ENCODE results near the gene LRRC40. TPM values are rescaled to one million over a fixed set of nuclear protein-coding genes. Genes with fewer than 3 reads are reported as not detected.
A peak's percentile ranks its signal among the peaks of the same experiment; 100 is the strongest.
"Not testable (repeated sequence)": the region's sequence is repeated elsewhere in the genome, so short reads cannot be mapped to it uniquely, and the experiment has no call there.

The LRRC40 gene
- total and polyA plus RNA-seq, 3 donors from 2014 or later = 10.1 to 22.1 (median 18.2) TPM

GRCh38 chr1:70211541-70211940 lies 6.2 kb upstream of the LRRC40 start:
- TF ChIP-seq CTCF (IDR thresholded peaks at IDR 0.05) = no peak
- no peak for TF ChIP-seq POLR2A (IDR thresholded peaks at IDR 0.05)
- Histone ChIP-seq H3K9me3 (no peaks in the 10 kb centered on the region), H3K27ac (no peak overlapping the region), H3K4me3 (no peak overlapping the region), H3K36me3 (ENCODE audit: low read depth, missing control alignments) (no peaks in the 10 kb centered on the region), H3K4me1 (peaks cover 18% of the 10 kb centered on the region), H3K27me3 (no peaks in the 10 kb centered on the region)
- no peak for DNase-seq
- intact Hi-C loops (cut with DNase I; ENCODE audit: low total_unique reads) = no loop called here

- TF ChIP-seq POLR2A (IDR thresholded peaks at IDR 0.05) = no peak
- no peak for TF ChIP-seq CTCF (IDR thresholded peaks at IDR 0.05)
- no peaks in the 10 kb centered on the region for H3K36me3 ChIP-seq (ENCODE audit: low read depth, missing control alignments)
- WGBS, 2 donors = 59 to 63% methylated on average over 1 of the region's 1 CpG
- intact Hi-C loops (cut with DNase I; ENCODE audit: low total_unique reads) = no loop called here
- peaks cover 18% of the 10 kb centered on the region for H3K4me1 ChIP-seq
- peak overlapping the region in 1 of 2 donors; percentile 24 for H3K27ac ChIP-seq
- DNase-seq = no peak
- H3K27me3 ChIP-seq = no peaks in the 10 kb centered on the region
- no peak overlapping the region for H3K4me3 ChIP-seq
- H3K9me3 ChIP-seq = no peaks in the 10 kb centered on the region
Observed at GRCh38 chr1:70210820-70211219, 5.4 kb upstream of the LRRC40 start.

DNA sequence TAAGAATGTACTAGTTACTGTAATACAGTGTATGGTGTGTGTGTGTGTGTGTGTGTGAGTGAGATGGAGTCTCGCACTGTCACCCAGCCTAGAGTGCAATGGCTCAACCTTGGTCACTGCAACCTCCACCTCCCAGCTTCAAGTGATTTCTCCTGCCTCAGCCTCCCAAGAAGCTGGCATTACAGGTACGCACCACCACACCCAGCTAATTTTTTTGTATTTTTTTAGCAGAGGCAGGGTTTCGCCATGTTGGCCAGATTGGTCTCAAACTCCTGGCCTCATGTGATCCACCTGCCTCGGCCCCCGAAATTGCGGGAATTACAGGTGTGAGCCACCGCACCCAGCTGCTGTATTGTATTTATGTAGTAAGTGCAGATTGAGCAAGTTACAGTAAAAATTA lies 2.9 kb upstream of the LRRC40 start:
- no peak for DNase-seq
- Histone ChIP-seq H3K27me3 (no peaks in the 10 kb centered on the region), H3K4me1 (peaks cover 23% of the 10 kb centered on the region), H3K4me3 (no peak overlapping the region), H3K9me3 (no peaks in the 10 kb centered on the region), H3K27ac (no peak overlapping the region), H3K36me3 (ENCODE audit: low read depth, missing control alignments) (no peaks in the 10 kb centered on the region)
- intact Hi-C loops (cut with DNase I; ENCODE audit: low total_unique reads) = no loop called here
- 97 to 98% methylated on average over 7 of the region's 7 CpGs for WGBS, 2 donors
- TF ChIP-seq POLR2A (IDR thresholded peaks at IDR 0.05) (no peak), CTCF (IDR thresholded peaks at IDR 0.05) (no peak)

DNA sequence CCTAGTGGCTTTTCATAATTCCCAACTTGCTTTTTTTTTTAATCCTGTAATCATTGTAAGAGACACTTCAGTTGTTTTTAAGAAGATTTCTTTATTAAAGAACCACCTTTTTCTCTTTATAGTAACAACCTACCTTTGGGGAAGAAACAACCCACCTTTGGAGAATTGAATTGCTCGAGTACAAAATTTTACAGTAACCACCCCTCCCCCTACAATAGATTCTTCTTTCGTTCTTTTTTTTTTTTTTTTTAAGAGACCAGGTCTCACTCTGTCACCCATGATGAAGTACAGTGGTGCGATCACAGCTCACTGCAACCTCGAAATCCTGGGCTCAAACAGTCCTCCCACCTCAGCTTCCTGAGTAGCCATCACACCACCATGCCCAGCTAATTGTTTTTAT lies 2.1 kb upstream of the LRRC40 start:
- TF ChIP-seq CTCF (IDR thresholded peaks at IDR 0.05) = no peak
- TF ChIP-seq POLR2A (IDR thresholded peaks at IDR 0.05) = no peak
- WGBS, 2 donors = 81 to 82% methylated on average over 4 of the region's 4 CpGs
- no peaks in the 10 kb centered on the region for H3K9me3 ChIP-seq
- intact Hi-C loops (cut with DNase I; ENCODE audit: low total_unique reads) = no loop called here
- no peak for DNase-seq
- no peak overlapping the region for H3K27ac ChIP-seq
- H3K27me3 ChIP-seq = no peaks in the 10 kb centered on the region
- H3K4me3 ChIP-seq = no peak overlapping the region
- H3K36me3 ChIP-seq (ENCODE audit: low read depth, missing control alignments) = no peaks in the 10 kb centered on the region
- peaks cover 23% of the 10 kb centered on the region for H3K4me1 ChIP-seq

- intact Hi-C loops (cut with DNase I; ENCODE audit: low total_unique reads); H3K27me3 ChIP-seq; H3K27ac ChIP-seq; H3K36me3 ChIP-seq (ENCODE audit: low read depth, missing control alignments); DNase-seq; H3K9me3 ChIP-seq: not testable (repeated sequence)
- 46 to 58% methylated on average over 13 to 17 of the region's 17 CpGs for WGBS, 2 donors
- H3K4me1 ChIP-seq = peaks cover 23% of the 10 kb centered on the region
- H3K4me3 ChIP-seq = peak overlapping the region; percentile 81 to 82
Observed at GRCh38 chr1:70206833-70207232, 1.5 kb upstream of the LRRC40 start.

Data from testis (tissue), 3 donors.